ENCODE results near the gene LOX. TPM values are rescaled to one million over a fixed set of nuclear protein-coding genes. Genes with fewer than 3 reads are reported as not detected.

LOX gene
- total and polyA plus RNA-seq, 8 donors: 1.1 to 31.4 (median 5.0) TPM

GRCh38 chr5:122121479-122122465 lies 43.7 kb upstream of the LOX start:
- DNase-seq: no peak
- no peaks in the 10 kb centered on the region for H3K9me3 ChIP-seq
- intact Hi-C loops (cut with DNase I; ENCODE audit: low total_unique reads): no loop called here
- WGBS, 5 donors: 86 to 91% (median 88%) methylated on average over 11 of the region's 11 CpGs
- H3K4me1 ChIP-seq: no peaks in the 10 kb centered on the region
- no peak overlapping the region for H3K4me3 ChIP-seq
- TF ChIP-seq EP300 (IDR thresholded peaks at IDR 0.05): no peak
- TF ChIP-seq POLR2A (IDR thresholded peaks at IDR 0.05): no peak
- TF ChIP-seq POLR2AphosphoS5 (IDR thresholded peaks at IDR 0.05): no peak
- TF ChIP-seq CTCF (IDR thresholded peaks at IDR 0.05): no peak
- H3K27ac ChIP-seq: no peak overlapping the region
- no peaks in the 10 kb centered on the region for H3K27me3 ChIP-seq
- no peaks in the 10 kb centered on the region for H3K36me3 ChIP-seq

- intact Hi-C loops (cut with DNase I; ENCODE audit: low total_unique reads): no loop called here
- Histone ChIP-seq H3K27ac (no peak overlapping the region), H3K27me3 (no peaks in the 10 kb centered on the region), H3K36me3 (no peaks in the 10 kb centered on the region), H3K9me3 (no peaks in the 10 kb centered on the region), H3K4me1 (no peaks in the 10 kb centered on the region), H3K4me3 (no peak overlapping the region)
- no peak for TF ChIP-seq POLR2A (IDR thresholded peaks at IDR 0.05)
- no peak for TF ChIP-seq CTCF (IDR thresholded peaks at IDR 0.05)
- no peak for TF ChIP-seq POLR2AphosphoS5 (IDR thresholded peaks at IDR 0.05)
- TF ChIP-seq EP300 (IDR thresholded peaks at IDR 0.05): no peak
- no peak for DNase-seq
- 73 to 89% (median 85%) methylated on average over 2 of the region's 2 CpGs for WGBS, 5 donors
Observed at GRCh38 chr5:122120957-122121356, 42.9 kb upstream of the LOX start.

- H3K27me3 ChIP-seq: no peaks in the 10 kb centered on the region
- H3K36me3 ChIP-seq: no peaks in the 10 kb centered on the region
- intact Hi-C loops (cut with DNase I; ENCODE audit: low total_unique reads): no loop called here
- 85 to 93% (median 88%) methylated on average over 2 of the region's 2 CpGs for WGBS, 5 donors
- H3K4me1 ChIP-seq: no peaks in the 10 kb centered on the region
- no peak for DNase-seq
- TF ChIP-seq POLR2A (IDR thresholded peaks at IDR 0.05) (no peak), POLR2AphosphoS5 (IDR thresholded peaks at IDR 0.05) (no peak), CTCF (IDR thresholded peaks at IDR 0.05) (no peak), EP300 (IDR thresholded peaks at IDR 0.05) (no peak)
- H3K4me3 ChIP-seq: no peak overlapping the region
- H3K9me3 ChIP-seq: no peaks in the 10 kb centered on the region
- no peak overlapping the region for H3K27ac ChIP-seq
Observed at GRCh38 chr5:122120493-122120892, 42.4 kb upstream of the LOX start.

GRCh38 chr5:122119205-122119604 lies 41.1 kb upstream of the LOX start:
- WGBS, 5 donors: 72 to 87% (median 82%) methylated on average over 3 of the region's 3 CpGs

More at GRCh38 chr5:122119205-122119604, 41.1 kb upstream of the LOX start:
- intact Hi-C loops (cut with DNase I; ENCODE audit: low total_unique reads): no loop called here
- no peaks in the 10 kb centered on the region for H3K9me3 ChIP-seq
- TF ChIP-seq EP300 (IDR thresholded peaks at IDR 0.05) (no peak), POLR2AphosphoS5 (IDR thresholded peaks at IDR 0.05) (no peak), POLR2A (IDR thresholded peaks at IDR 0.05) (no peak), CTCF (IDR thresholded peaks at IDR 0.05) (no peak)
- H3K27ac ChIP-seq: no peak overlapping the region
- H3K4me1 ChIP-seq: no peaks in the 10 kb centered on the region
- H3K27me3 ChIP-seq: no peaks in the 10 kb centered on the region
- no peaks in the 10 kb centered on the region for H3K36me3 ChIP-seq
- DNase-seq: no peak
- H3K4me3 ChIP-seq: no peak overlapping the region
